Hematopoietic multipotent progenitor cell (in vitro differentiated cells): ENCODE data around the gene STRA8. TPM values are rescaled to one million over a fixed set of nuclear protein-coding genes. Genes with fewer than 3 reads are reported as not detected.

Experiments used
- DNase-seq, 3 donors: peaks; one replicate each; pipeline ENCODE4 v3.0.0-alpha.2; 2011 to 2015; ENCODE audit warnings: low read depth in 2 of 3, low spot score in 2 of 3
- total RNA-seq: library from RNA; depleted of rRNA; stranded (reverse); fragments of >200 nt; gene quantifications from one replicate; pipeline ENCODE4 v1.2.3, GENCODE V29; 2012

STRA8 gene
- total RNA-seq: not detected

GRCh38 chr7:135233570-135233969, at the start of gene STRA8:
STRA8 (plus strand) TSS chr7:135233838; CDS start chr7:135240525, 6,687 bp downstream.
- no peak for DNase-seq

- no peak for DNase-seq
These were observed 49.3 kb upstream of the STRA8 start for GRCh38 chr7:135184254-135184841.

GRCh38 chr7:135185471-135186260, 48.0 kb upstream of the STRA8 start:
- no peak for DNase-seq

DNA sequence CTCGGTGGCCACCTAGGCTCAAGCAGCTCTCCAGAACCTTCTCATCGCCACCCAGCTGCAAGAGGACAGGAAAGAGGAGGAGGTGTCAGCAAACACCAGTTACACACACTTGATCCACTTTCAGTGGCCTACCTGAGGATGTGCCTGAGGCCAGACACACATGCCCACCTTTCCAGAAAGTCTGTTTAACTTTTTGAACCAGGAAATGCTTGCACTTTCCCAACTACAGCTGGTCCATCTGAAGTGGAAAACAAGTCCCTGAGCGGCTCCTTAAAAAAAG, 47.4 kb upstream of the STRA8 start:
- DNase-seq: no peak

- no peak for DNase-seq
These were observed 46.8 kb upstream of the STRA8 start for GRCh38 chr7:135186841-135187253.

DNA sequence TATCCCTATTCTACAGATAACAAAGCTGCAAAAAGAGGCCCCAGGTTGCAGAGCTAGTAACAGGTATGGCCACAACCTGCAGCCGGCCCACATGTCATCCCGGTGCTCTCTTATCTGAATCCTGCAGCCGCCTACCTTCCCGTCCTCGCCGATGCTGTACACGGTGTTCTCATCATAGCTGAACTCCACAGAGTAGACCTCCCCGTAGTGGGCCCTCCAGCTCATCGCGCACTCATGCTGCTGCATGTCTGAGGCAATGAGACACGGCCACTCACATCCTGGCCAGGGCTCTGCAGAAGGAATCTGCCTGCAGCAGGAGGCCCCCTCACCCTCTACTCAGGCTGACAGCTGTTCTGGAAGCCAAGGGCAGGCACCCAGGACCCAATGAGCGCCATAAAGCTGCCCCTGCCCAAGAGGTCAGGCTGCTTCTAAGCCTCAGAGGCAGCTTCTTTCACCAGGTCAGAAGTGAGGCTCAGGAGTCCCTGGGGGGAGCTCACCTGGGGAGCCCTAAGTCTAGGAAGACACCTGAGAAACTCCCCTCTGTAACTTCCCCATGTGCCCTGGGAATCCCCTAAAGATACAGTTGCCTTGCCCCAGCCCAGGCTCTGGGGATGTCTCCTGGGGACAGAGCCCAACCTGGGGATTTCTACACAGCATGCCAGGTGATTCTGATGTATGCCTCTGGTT, 45.2 kb upstream of the STRA8 start:
- DNase-seq: no peak

- DNase-seq: no peak
These were observed 44.4 kb upstream of the STRA8 start for GRCh38 chr7:135189221-135189662.

DNA sequence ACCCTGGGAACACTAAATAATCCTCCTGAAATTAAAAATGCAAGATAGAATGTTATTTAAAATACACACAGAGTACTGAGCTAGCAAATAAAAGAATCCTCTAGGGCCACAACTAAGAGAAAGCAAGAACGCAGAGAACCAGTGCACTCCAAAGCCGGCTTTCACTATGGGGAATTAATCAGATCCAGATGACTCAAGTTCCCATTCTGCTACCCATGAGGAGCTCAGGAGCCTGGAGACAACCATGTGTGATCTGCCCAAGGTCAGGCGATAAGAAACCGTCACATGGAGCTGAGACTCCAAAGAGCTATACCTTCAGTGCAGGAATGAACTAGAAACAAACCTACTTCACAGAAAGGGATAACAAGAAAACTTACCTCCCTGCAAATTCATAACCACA, 43.7 kb upstream of the STRA8 start:
- DNase-seq: no peak

DNA sequence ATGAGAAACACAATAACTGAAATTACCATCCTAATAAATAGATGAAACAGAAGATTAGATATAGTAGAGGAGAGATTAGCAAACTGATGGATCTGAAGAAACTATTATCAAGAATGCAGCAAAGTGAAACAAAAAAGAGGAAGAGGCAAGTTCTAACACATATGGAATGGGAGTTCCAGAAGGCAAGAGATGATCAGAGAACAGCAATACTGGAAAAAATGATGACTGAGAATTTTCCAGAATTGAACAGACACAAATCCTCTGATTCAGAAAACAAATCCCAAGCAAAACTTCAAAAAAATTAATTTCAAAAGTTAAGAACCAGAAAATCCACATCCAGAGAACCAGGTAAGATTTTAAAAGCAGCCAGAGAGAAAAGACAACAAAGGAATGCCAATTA, 42.9 kb upstream of the STRA8 start:
- no peak for DNase-seq

GRCh38 chr7:135192914-135193536, 40.6 kb upstream of the STRA8 start:
- DNase-seq: no peak

DNA sequence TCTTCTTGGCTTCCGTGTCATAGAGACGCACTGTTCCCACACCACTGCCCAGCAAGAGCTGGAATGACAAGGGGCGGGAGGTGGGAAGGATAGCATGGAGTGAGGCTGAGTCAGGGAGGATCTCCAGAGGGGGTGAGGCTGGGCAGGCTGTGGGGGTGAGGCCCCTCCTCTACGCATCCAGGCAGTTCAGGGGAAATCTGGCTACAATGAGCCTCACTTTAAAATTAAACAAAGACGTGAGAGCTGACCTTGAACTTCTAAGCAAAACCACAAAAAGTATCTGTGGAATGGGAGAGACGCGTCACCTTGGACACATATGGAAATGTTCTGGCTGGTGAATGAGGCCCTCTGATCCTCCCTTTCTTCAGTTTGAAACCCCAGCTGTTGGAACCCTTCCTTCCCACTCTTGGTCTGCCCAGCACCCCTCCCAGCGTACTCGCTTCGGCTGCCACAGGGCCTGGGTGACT, 40.0 kb upstream of the STRA8 start:
- no peak for DNase-seq

DNA sequence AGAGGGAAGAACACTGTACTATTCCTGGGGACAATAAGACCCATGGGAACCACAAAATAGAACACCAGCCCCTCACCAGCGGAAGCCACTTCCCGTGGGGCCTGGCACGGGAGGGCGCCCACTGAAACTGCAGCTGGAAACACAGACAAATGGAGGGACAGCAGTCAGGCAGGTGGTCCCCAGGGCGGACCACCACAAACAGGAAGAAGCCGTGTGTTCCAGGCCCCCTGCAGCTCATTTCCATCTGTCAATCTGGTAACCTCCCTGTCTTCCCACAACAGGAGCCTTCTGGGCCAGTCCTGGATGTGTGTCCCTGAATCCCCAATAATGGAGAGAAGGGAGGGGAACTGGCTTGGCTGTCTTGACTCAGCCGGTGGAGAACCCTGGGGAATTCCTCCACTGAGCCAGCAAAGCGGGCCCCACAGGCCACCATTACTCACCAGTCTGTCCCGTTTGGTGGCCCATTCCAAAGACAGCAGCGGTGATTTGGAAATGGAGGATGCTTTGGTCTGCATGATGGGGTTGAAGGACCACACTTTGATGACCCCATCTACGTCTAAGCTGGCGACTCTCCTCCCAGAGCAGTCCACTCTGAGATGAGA, 39.0 kb upstream of the STRA8 start:
- no peak for DNase-seq

GRCh38 chr7:135195156-135195555, 38.5 kb upstream of the STRA8 start:
- no peak for DNase-seq

DNA sequence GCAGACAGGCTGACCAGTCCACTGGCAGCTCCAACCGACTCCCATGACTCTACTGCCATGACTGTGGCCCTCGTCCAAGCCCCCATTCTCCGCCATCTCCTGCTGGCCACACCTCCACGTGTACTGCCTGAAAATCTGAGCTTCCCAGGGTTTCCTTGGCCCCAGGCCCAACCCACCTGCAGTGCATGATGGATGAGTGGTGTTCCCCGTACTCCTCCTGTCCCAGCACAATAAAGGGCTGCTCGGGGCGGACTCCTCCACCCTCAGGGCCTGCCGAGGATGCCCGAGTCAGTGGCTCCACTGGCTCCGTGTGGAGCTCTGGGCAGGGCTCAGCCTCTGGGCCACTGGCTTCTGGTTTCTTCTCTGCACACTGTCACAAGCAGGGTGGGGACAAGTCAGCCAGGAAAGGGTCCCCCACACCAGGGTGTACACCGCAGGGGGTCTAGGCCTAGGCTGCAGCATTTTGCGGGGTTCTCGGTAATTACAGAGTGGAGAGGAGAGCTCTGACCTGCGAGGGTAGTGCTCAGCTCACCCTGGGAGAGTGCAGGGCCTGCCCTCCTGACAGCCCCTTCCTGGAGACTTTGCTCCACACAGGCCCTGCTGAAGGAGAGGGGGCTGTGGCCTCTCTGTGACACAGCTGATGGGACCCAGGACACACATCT, 37.5 kb upstream of the STRA8 start:
- no peak for DNase-seq

DNA sequence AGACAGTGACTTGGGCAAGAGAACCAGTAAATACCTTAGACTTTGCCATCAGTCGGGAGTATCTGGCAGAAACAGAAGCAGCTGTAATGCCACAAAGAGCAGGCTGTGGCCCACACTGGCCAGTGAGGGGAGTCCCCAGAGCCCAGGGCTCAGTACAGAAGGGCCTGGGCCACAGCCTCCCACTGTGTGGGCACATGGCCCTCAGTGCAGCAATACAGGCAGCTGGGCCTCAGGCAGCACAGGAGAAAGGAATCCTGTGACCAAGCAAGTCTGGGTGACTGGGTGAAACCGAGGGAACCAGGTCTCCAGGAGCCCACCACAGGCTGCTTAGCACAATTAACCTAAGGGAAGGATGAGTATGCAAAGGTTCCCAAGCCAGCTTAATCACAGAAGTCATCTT, 36.3 kb upstream of the STRA8 start:
- no peak for DNase-seq

DNA sequence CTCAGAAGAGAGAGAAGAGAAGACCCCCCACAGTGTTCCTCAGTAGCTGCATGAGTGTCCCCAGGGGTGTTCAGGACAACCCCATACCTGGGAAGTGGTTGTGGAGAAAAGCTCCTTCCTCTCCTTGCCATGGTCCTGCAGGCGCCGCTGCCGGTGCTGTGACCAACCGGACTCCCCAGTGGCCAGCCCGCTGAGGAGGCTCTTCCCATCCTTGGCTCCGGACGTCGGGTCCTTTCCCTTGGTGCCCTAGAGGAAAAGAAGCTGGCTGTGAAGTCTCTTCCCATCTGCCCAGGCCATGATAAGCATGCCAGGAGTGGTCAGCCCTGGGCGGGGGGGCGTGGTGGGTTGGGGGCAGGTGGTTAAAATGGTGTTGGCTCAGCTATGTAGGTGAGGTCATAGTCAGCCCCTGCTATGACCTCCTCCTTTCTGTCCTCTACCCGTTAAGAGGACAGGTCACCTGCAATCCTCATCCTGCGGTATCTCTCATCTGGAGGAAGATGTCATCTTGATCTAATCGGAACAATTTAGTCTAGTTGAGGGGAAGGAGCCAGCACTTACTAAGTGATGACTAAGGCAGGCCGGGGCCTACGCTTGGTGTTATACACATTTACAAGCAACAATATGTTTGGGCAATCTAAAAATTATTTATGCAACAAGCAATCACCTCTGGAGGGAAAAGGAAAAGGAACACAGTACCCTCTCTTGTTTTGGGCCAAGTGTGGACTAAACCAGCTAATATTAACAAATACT, 35.6 kb upstream of the STRA8 start:
- no peak for DNase-seq

DNA sequence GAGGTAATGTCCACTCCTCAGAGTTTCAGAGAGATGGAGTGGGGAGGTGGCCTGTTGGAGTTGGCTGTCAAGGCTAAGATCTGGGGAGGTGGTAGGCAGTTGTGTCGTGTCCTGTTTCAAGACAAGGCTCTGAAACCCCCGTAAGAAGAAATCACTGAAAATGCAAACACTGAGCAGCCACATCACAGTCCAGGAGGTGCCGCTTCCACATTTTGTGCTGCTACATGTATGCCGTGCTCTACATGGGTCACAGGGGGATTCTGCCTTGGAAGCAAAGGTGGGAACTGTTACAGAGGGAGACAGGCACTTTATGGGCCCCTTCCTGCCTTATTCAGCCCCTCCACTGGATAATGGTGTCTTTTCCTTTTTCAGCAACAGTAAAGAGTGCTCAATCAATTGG, 34.2 kb upstream of the STRA8 start:
- no peak for DNase-seq

DNA sequence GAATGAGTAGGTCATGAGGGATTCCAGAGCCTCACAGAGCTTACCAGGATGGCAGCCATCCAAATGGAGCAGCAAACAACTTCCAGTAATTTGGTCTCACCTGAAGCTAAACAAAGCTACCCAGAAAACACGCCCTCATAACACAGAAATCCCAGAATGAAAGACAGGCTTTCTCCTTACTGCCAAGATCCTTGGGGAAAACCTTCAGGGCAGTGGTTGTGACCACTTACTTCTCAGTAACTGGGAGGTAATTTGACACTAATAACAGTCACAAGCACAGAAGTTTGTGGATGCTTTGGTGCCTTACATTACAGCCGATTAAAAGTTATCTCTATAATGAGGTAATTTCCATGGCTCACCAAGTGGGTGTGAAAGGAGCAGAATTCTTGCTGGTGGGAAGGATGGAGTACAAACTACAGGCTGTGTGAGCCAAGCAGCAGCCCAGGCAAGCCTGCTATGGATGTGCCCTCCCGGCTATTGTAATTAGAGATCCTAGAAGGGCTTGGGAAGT, 32.8 kb upstream of the STRA8 start:
- no peak for DNase-seq

DNA sequence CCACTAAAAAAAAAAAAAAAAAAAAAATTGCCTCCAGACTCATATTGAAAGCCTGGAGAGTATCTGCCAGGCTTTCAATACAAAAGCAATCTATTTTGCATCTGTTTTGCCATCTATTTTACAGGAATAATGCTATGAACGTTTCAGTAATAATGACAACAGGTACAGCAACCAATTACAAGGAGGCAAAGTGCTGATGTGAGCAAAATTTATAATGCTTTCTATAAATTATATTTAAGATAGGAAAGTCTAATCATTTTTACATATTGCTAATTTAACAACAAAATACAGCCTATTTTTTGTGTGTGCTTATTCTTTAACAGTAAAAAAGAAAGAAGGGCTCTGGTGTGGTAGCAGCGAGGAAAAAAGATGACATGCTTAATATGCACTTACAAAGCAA, 32.3 kb upstream of the STRA8 start:
- no peak for DNase-seq

DNA sequence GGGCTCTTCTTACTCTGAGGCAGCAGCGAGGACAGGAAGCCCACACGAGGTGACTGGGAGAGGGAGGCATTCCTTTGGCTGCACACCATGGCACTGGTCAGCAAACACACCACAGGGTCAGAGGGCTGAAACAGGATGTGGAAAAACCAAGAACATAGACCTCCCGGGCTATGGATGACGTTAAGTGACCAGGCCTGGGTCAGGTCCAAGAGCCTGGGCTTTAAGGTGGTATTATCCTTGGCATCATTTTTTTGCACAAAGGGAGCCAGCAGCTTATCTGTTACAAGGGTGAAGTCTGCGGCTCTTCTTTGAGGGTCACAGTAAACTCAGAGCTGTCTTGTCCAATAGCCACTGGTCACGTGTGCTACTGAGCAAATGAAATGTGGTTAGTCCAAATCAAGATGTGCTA, 29.3 kb upstream of the STRA8 start:
- no peak for DNase-seq
